Kidney epithelial cell (primary cell): Measurements from ENCODE around the gene AQP6. TPM values are rescaled to one million over a fixed set of nuclear protein-coding genes. Genes with fewer than 3 reads are reported as not detected.

Experiments used
- DNase-seq: peaks from one replicate; pipeline ENCODE4 v3.0.0-alpha.2; 2010; ENCODE audit warnings: low read depth
- H3K27me3 ChIP-seq: 2 replicates; pipeline ENCODE4 v1.6.0; 2011; ENCODE audit warnings: low read length; ENCODE audit not compliant: control insufficient read depth, insufficient read depth
- H3K36me3 ChIP-seq: 2 replicates; pipeline ENCODE4 v1.5.1; 2011; ENCODE audit warnings: low read length; ENCODE audit not compliant: control insufficient read depth, insufficient read depth
- H3K4me3 ChIP-seq: 2 replicates; pipeline ENCODE4 v1.5.1; 2011; ENCODE audit warnings: low read depth, mild to moderate bottlenecking, control low read depth, low read length
- total RNA-seq: library from RNA; depleted of rRNA; stranded (reverse); fragments of >200 nt; gene quantifications from 2 replicates; pipeline ENCODE4 v1.2.3, GENCODE V29; 2015
- TF ChIP-seq, protein P1 (sequence below): IDR thresholded peaks from 2 replicates; pipeline ENCODE4 v1.5.1; 2011; ENCODE audit warnings: mild to moderate bottlenecking, moderate library complexity, low read length, control low read depth, inconsistent platforms; ENCODE audit not compliant: insufficient read depth, poor library complexity, severe bottlenecking

Gene AQP6
- total RNA-seq, 1 donor from 2014 or later, result not detected

DNA sequence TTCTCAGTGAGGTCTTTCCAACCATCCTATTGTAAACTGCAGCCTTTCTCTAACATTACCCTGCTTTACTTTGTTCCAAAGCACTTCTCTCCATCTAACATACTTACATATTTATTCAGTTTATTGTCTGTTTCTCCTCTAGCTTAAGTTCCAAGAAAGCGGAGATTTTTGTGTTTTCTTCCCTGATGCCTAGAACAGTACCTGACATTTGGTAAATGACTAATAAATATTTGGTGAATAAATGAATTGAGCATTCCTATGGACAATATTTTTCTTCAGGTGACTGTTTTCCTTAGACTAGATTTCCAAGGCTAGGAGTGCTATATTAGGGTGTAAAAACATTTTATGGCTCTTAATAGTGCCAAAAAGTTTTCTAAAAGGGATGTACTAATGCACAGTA is 50.2 kb downstream of the AQP6 start:
- Histone ChIP-seq H3K4me3 (no peak overlapping the region), H3K27me3 (no peaks in the 10 kb centered on the region), H3K36me3 (no peaks in the 10 kb centered on the region)
- DNase-seq, result no peak
- TF ChIP-seq, protein P1, sequence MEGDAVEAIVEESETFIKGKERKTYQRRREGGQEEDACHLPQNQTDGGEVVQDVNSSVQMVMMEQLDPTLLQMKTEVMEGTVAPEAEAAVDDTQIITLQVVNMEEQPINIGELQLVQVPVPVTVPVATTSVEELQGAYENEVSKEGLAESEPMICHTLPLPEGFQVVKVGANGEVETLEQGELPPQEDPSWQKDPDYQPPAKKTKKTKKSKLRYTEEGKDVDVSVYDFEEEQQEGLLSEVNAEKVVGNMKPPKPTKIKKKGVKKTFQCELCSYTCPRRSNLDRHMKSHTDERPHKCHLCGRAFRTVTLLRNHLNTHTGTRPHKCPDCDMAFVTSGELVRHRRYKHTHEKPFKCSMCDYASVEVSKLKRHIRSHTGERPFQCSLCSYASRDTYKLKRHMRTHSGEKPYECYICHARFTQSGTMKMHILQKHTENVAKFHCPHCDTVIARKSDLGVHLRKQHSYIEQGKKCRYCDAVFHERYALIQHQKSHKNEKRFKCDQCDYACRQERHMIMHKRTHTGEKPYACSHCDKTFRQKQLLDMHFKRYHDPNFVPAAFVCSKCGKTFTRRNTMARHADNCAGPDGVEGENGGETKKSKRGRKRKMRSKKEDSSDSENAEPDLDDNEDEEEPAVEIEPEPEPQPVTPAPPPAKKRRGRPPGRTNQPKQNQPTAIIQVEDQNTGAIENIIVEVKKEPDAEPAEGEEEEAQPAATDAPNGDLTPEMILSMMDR, result no peak

DNA sequence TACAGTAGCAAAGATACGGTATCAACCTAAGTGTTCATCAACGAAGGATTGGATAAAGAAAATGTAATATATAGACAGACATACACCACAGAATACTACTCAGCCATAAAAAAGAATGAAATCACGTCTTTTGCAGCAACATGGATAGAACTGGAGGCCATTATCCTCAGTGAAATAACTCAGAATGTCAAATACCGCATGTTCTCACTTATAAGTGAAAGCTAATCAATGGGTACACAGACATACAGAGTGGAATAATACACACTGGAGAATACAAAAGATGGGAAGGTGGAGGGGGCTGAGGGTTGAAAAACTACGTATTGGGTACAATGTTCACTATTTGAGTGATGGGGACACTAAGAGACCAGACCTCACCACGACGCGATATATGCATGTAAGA is 51.5 kb downstream of the AQP6 start:
- Histone ChIP-seq H3K4me3 (peak overlapping the region; percentile 83), H3K36me3 (no peaks in the 10 kb centered on the region), H3K27me3 (no peaks in the 10 kb centered on the region)
- TF ChIP-seq, protein P1, result no peak
- DNase-seq, result no peak

DNA sequence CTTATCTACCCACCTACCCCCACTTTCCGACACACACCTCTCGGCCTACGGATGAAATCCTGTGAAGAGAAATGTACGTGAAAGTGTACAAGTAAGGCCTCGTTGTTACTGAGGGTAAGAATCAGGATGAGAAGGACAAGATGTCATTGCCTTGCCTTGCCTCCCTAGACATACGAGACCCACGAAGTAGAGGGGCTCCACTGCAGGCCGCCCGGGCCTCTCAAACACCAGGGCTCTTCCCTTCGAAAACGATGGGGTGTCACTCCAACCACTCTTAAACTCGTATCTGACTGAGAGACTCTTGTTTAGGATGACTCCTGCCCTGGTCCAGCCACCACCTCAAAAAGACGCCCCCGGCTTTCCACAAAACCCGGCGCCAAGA is 52.0 kb downstream of the AQP6 start:
- Histone ChIP-seq H3K27me3 (no peaks in the 10 kb centered on the region), H3K36me3 (no peaks in the 10 kb centered on the region), H3K4me3 (peak overlapping the region; percentile 83)
- TF ChIP-seq, protein P1, result no peak
- no peak for DNase-seq

DNA sequence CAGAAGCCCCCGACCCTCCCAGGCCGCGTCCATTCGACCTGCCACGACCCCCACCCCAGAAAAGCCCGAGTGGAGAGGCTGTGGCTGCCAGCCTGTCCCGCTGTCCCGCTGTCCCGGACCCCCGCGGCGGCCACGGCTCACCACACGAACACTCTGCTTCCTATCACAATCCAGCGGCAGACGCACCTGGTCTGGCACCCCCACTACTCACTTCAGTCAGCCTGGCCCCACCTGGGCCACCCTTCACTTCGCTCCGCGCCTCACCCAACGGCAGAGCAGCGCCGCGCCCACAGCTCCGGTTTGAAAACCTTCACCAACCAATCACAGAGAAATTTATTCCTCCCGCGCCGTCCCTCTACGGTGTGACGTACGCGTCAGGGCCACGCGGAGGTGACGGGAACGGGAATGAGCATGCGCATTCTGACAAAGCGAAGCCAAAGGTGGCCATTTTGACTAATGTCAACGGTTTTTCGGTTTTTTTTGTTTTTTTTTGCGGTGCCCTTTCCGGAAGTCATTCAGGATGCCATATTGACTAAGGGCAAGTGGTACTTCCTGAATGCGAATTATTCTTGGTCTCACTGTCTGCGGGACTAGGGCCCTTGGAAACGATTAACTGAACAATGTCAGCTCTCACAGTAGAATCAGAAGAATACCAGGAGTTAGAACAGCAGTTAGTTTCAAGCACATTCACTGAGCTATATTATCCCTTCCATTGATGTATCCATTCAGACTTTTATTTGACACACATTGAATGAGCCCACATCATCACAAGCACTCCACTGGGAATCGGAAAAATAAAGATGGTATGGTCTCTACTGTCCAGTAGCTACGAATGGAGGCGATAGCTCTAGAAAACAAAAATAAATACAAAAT is 52.7 kb downstream of the AQP6 start, which contains the start of gene RACGAP1:
Gene RACGAP1 (minus strand): TSS at position 308 of the 873 bp plus-strand sequence. CDS start 8,779 bp downstream, outside the sequence.
- H3K4me3 ChIP-seq, result peak within 1 kb of the TSS; percentile 83
- DNase-seq, result peak; percentile 83
- TF ChIP-seq, protein P1, result no peak
- no peaks in the 10 kb centered on the region for H3K27me3 ChIP-seq
- H3K36me3 ChIP-seq, result no peaks in the 10 kb centered on the region

DNA sequence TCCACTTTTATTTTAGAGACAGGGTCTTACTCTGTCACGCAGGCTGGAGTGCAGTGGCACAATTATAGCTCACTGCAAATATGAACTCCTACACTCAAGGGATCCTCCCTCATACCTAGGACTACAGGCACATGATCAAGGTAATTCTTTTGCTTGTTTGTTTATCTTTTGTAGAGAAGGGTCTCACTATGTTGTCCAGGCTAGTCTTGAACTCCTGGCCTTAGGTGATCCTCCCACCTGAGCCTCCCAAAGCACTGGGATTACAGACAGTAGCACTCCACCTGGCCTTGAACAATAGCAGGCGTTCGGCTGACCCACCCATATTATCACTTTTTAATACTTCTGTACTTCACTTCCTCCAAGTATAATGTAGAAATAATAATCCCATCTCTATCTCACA is 53.9 kb downstream of the AQP6 start:
- Histone ChIP-seq H3K36me3 (no peaks in the 10 kb centered on the region), H3K27me3 (no peaks in the 10 kb centered on the region), H3K4me3 (no peak overlapping the region)
- no peak for DNase-seq
- TF ChIP-seq, protein P1, result no peak

Other genes with a start within 250 kb of the AQP6 start
- 588 and 603 TPM in 2 replicates for gene TMBIM6, start 231.4 kb upstream of the AQP6 start, total RNA-seq
- gene NCKAP5L, start 144.5 kb upstream of the AQP6 start, total RNA-seq, result 24.1 and 27.6 TPM in 2 replicates
- gene BCDIN3D, start 129.8 kb upstream of the AQP6 start, total RNA-seq, result 5.4 and 6.3 TPM in 2 replicates
- gene FAIM2, start 69.0 kb upstream of the AQP6 start, total RNA-seq, result not detected in 2 replicates
- not detected in 2 replicates for gene AQP2, start 22.2 kb upstream of the AQP6 start, total RNA-seq
- not detected in 2 replicates for gene AQP5, start 11.1 kb upstream of the AQP6 start, total RNA-seq
- 12.1 and 12.3 TPM in 2 replicates for gene RACGAP1, start 52.5 kb downstream of the AQP6 start, total RNA-seq
- 0.75 and 3.6 TPM in 2 replicates for gene ASIC1, start 84.6 kb downstream of the AQP6 start, total RNA-seq
- gene SMARCD1, start 112.4 kb downstream of the AQP6 start, total RNA-seq, result 133 and 165 TPM in 2 replicates
- 0.04 and 0.14 TPM in 2 replicates for gene GPD1, start 131.1 kb downstream of the AQP6 start, total RNA-seq
- 35.5 and 53.7 TPM in 2 replicates for gene COX14, start 139.3 kb downstream of the AQP6 start, total RNA-seq
- 40.3 and 40.9 TPM in 2 replicates for gene CERS5, start 194.4 kb downstream of the AQP6 start, total RNA-seq